NOMO-1 treated with DMSO at 0.1 percent for 48 hours (cell line): Measurements from ENCODE around the gene EVX2.

ENCODE experiments used
- DNase-seq: peaks from one replicate; lab custom pipeline; 2025; ENCODE audit not compliant: unreplicated experiment; lab: John Stamatoyannopoulos, UW

The EVX2 gene

DNA sequence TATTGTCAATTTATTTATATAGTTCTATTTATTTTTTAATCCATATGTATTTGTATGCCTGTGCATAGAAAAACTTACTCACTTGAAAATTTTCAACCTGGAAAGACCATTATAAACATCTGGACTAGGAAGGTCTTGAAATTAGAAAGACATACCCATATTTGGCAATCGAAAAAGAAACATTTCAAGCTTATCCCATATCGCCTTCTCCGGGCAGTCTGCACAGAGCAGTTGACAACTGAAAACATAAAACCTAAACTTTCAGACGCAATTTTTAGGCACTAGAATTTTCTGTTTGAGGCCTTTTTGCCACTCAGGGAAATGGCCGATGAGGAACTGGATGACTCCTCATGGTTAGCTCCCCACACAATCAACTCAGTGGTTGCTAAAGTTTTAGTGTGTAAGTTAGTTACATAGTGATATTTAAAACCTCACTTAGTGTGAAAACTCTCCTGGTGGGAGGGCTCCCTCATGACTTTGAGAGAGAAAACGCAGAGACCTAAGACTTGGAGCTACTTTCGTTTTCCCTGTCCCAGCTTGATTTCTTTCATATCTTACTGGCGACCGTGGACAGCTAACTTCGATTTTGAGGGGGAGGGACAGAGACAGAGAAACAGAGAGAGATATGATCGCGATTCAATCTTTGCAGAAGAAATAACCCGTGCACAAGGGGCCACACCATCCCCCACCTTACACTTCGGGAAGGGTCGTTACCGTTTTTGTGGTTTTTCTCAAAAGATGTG lies 12.7 kb upstream of the EVX2 start:
- DNase-seq, result no peak

GRCh38 chr2:176095421-176095820 lies 11.7 kb upstream of the EVX2 start:
- no peak for DNase-seq

DNA sequence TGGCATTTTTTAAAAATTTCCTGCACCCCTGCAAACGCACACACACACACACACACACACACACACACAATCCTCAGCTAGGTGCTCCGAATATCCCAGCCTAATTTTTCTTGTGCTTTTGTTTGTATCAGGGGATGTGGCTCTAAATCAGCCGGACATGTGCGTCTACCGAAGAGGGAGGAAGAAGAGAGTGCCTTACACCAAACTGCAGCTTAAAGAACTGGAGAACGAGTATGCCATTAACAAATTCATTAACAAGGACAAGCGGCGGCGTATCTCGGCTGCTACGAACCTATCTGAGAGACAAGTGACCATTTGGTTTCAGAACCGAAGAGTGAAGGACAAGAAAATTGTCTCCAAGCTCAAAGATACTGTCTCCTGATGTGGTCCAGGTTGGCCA lies 10.6 kb upstream of the EVX2 start:
- no peak for DNase-seq

DNA sequence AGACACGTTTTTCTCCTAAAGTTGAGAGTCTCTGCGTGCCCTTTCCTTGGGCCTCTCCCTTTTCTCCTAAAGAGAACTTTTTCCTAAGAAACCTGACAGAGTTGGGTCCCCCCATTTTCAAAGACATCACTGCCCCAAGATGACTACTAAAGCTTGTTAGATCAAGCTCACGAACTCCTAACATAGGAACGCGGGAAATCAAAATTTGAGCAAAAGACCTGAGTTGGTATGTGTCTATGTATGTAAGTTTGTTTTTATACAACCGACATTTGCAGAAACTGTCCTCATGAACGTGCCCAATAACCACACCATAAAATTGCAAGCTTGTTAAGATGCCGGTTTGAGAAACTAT lies 10.1 kb upstream of the EVX2 start:
- DNase-seq, result no peak

GRCh38 chr2:176093145-176093897 lies 9.6 kb upstream of the EVX2 start:
- DNase-seq, result no peak

- no peak for DNase-seq
Measured at GRCh38 chr2:176092270-176093144, 8.7 kb upstream of the EVX2 start, which contains the start of gene HOXD13. HOXD13 (plus strand) TSS chr2:176092721; CDS start chr2:176092891, 170 bp downstream.

- peak; percentile 12 for DNase-seq
Measured at GRCh38 chr2:176091329-176092258, 7.8 kb upstream of the EVX2 start.

GRCh38 chr2:176090862-176091261 lies 7.1 kb upstream of the EVX2 start:
- no peak for DNase-seq

DNA sequence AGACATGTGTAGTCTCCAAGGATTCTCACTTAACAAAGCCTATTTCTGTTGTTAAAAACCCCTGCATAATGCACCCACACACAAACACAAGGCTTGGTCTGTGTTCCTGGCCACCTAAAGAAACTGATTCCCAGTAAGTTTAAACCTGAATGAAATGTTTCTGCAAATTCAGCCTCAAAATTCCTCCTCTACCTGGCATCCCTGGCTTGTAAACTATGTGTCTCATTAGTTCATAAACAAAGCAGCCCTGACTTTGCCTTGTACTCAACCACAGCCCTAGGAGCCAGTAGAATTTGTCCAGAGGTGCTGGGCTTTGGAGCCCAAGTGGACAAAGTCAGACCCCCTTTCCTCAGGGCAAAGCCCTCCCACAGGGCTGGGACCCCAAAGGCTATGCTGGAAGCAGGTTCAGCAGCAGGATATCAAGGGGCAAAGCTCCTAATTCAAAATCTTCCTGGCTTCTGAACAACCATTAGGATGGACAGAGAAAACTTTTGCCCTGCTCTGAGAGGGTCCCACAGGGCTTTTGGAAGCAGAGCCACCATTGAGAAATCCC lies 6.2 kb upstream of the EVX2 start:
- no peak for DNase-seq

DNA sequence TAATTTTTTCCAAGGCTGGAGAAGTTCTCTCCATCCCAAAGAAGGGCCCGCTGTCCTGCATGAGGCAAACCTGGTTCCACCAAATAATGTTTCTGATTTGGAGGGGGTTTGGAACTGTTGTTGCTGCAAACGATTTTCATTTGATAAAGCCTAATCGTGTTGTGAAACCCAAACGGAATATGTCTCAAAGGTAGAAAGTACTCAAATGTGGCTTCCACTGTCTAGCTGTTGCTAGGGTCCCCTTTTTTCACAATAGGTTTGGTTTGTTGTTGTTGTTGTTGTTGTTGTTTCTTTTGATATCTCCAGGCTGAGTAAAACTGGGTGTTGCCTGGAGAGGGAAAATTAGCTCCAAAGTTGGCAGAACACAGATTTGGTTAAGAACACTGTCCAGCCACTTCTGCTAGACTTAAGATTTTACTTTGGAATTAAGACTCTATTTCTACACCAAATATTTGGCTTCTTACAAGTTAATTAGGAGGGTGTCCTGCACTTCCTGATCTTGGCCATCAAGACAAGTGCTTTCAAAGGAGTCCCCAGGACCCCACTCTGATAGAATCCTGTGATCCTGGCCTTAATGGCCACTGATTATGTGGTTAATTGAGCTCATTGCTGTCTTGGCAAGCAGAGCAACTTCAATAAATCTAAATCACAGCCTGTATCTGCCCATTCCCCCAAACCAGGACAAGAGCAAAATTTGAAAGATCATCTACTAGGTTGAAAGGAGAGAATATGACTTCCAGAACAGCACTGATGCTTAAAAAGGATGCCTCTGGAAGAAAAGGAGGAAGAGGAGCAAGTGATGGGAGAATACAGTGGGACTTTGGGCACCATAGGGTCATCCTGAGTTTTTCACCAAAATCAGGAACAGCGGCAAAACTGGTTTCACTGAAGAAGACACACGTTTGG lies 5.4 kb upstream of the EVX2 start:
- no peak for DNase-seq

DNA sequence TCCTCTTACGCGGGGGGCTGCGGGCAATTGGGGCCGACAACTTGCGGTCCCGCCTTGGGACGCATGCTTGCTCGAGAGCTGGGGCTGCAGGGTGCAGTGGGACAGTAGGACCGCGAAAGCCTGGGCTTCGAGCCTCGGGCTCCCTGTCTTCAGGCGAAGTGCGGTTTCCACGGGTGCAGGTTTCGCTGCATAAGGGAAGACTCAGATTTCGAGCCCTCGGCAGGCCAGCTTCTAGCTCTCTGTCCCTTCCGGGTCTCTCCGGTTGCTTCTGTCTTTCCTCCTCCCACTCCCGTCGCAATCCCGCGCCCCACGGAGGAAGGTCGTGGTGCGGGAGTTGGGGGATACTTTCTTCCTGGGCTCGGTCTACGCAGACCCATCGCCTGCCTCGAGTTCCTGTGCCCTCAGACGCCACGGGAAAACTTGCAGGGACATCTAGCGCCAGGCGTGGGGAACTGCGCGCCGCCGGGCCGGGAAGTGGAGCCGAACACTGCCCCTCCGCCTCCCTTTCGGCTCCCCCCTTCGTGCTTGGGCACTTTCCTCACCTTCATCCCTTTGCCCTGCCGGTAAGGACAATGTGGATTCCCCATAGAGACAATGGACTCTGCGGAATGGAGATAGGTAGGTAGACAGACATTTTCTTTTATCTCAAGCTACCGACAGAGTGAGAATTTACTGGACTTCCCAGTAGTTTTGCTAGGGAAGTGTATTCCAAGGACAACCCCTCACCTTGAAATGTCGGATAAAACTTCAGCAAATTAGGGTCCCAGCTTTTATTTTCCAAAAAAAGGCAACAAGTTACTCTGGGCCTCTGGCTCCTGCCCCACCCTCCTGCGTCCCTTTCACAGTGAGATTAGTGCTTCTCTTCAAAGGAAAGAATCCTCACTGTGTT lies 4.5 kb upstream of the EVX2 start:
- DNase-seq, result peak; percentile 27

DNA sequence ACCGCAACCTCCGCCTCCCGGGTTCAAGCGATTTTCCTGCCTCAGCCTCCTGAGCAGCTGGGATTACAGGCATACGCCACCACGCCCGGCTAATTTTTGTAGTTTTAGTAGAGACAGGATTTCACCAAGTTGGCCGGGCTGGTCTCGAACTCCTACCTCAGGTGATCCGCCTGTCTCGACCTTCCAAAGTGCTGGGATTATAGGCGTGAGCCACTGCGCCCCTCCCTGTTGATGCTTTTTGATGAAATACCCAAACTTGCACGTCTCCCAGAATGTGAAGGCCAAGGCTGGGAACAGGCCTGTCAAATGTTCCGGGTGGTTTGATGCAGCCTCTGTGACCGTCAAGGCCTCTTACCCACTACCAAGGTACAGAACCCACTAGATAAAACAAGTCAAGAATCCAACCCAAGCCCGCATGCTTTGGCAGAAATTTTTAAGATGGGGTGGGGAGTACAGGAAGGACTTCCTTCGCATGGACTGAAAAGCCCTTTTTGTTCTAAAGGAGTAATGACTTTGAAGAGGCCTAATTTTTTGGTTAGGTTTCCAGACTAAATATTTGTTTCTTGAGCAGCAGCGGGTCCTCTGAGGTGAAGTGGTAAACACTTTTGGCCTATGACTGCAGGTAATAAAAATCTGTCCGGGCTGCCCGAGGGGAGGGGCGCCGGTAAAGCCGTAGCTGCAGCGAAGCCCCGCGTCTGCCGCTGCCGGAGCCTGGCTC lies 3.7 kb upstream of the EVX2 start:
- no peak for DNase-seq

DNA sequence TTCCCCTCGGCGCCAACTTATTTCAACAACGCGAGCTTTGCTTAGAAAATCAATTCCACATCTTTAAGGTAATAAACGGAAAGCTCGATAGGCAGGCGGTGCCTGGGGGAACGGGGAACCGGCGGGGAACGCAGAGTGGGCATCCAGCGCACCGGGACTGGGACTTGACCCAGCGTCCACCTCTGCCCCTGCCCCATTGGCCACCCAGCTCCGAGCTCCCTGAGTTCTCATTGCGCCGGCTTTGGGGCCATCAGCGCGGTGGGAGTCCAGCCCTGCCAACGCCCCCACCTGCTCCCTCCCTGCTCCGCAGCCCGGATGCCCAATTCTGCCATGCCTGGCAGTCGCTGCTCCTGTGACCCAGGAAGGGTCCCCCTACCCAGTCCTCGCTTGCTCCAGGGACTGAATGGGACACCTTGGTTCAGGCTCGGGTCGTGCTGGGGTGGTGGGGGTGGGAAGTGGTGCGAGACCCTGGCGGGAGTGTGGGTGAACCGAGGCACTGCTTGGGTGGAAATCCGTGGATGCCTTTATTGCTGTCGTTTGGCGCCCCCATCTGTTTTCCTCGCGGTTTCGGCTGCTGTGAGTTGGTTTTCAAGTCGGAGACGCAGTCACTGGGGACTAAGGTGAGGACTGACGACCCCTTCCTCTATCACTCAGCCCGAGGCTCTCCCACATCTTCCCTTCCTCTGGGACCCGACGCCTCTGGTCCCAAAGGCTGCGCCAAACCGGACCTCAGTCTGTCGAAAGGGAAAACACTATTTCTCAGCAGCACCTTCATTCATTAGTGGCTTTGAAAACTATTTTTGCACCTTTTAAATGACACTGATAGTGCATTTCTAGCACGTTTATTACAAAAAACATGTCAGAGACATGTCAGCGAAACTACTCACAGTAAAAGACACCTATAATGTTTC lies 2.4 kb upstream of the EVX2 start:
- no peak for DNase-seq

DNA sequence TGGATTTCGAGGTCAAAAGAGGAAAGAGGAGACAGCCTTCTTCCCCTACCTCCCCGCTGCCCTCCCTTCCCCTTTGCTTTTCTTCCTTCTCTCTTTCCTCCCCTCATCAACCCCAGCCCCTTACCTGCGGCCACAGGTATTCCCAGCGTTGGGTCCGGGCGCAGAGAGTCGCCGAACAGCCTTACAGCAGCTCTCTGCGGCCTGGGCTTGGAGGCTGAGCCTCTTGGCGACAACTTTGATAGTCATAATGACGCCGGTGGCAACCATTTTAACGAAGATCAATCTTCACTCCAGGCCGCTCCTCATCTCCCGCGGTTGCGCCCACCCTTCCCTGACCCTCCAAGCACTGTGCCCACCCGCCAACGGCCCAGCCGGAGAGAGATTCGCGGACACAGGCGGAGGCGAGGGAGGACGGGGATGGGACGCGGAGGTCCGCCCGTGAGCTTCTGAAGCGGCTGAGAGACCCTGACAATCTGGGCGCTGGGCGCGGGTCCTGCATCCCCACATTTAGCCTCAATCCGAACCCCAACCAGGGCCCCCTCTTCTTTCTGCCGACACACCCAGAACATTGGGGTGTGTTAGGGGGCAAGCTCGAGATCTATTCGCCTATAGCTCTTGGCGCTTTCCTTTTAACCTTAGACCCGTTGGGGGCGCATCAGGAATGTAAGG lies 1.5 kb upstream of the EVX2 start:
- no peak for DNase-seq

DNA sequence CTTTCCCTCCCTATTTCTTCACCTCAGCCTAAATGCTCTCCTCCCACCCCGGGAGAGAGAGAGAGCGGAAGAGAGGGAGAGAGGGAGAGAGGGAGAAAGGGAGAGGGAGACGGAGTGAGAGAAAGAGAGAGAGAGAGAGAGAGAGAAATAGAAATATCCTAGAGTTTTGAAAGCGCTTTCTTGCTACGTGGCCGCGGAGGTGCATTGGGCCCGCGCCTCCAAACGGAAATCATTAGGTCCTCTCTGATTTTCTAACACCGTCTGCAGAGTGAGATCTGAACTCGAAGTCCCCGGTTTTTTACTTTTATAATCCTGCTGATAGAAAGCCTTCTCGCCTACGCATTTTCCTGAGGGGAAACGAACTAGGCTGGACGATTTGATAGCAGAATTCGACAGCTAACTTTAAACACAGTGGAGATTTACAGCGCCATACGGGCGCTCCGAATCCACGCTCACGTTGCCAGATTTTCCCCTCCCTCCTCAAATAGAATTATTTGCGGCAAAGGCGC lies 903 bp upstream of the EVX2 start:
- no peak for DNase-seq
